Sigmoid colon (tissue), 7 donors: ENCODE data around the gene ROBO1. TPM values are rescaled to one million over a fixed set of nuclear protein-coding genes. Genes with fewer than 3 reads are reported as not detected.

ENCODE experiments used
- DNase-seq: peaks from one replicate; pipeline ENCODE4 v3.0.0-alpha.2; 2019
- H3K27ac ChIP-seq, 4 donors: fragments of 200-600 bp; sonication (generic); one replicate each; pipeline ENCODE4 v1.5.1; 2016 to 2019; ENCODE audit warnings: mild to moderate bottlenecking in 1 of 4
- H3K27me3 ChIP-seq, 3 donors: fragments of 200-600 bp; sonication (generic); one replicate each; pipeline ENCODE4 v1.5.1; 2019; ENCODE audit warnings: mild to moderate bottlenecking in 1 of 3
- H3K36me3 ChIP-seq, 4 donors: fragments of 200-600 bp; sonication (generic); one replicate each; pipeline ENCODE4 v1.5.1; 2016 to 2019
- H3K4me1 ChIP-seq, 4 donors: fragments of 200-600 bp; sonication (generic); one replicate each; pipeline ENCODE4 v1.5.1; 2017 to 2019
- H3K4me3 ChIP-seq, 4 donors: fragments of 200-600 bp; sonication (generic); one replicate each; pipeline ENCODE4 v1.5.1; 2017 to 2019; ENCODE audit warnings: mild to moderate bottlenecking in 2 of 4, moderate library complexity in 1 of 4
- H3K9me3 ChIP-seq, 4 donors: fragments of 200-600 bp in 3 of 4; sonication (generic) in 3 of 4; one replicate each; pipeline versions ENCODE4 v1.5.1 to v1.6.1; 2013 to 2019
- CTCF ChIP-seq, 4 experiments: fragments of 450-650 bp in 3 of 4; fragments of 200-600 bp in 1 of 4; IDR thresholded peaks; one replicate each; pipeline ENCODE4 v1.5.1; 2016 to 2019; ENCODE audit warnings: antibody characterized with exemption in 4 of 4, mild to moderate bottlenecking in 3 of 4, moderate library complexity in 2 of 4
- EP300 ChIP-seq, 4 donors: sonication (generic); formaldehyde crosslinking; IDR thresholded peaks; one replicate each; pipeline ENCODE4 v1.6.1; 2017; ENCODE audit warnings: antibody characterized with exemption in 4 of 4
- POLR2A ChIP-seq, 2 donors: fragments of 450-650 bp; IDR thresholded peaks; one replicate each; pipeline ENCODE4 v1.6.1; 2016; ENCODE audit warnings: antibody characterized with exemption in 2 of 2, mild to moderate bottlenecking in 2 of 2, moderate library complexity in 2 of 2
- POLR2AphosphoS5 ChIP-seq, 4 donors: sonication (generic); formaldehyde crosslinking; IDR thresholded peaks; one replicate each; pipeline ENCODE4 v1.6.1; 2017; ENCODE audit warnings: antibody characterized with exemption in 4 of 4
- whole genome bisulfite sequencing, 2 donors: extraction: QIAGEN DNeasy Blood & Tissue Kit; methylation state at CpG; one replicate each; pipeline ENCODE4 v1.1.7; 2013; 5-methylcytosine and 5-hydroxymethylcytosine counted together
- intact Hi-C: fragments of 100-400 bp; cut with DNase I; formaldehyde crosslinking; loops from one replicate; pipeline ENCODE4 v1.15.1; 2023
- polyA plus RNA-seq, 3 donors: library from polyadenylated mRNA; stranded (reverse); fragments of 200-250 nt; gene quantifications; one replicate each; pipeline ENCODE4 v1.2.3, GENCODE V29; 2013
- total RNA-seq, 4 donors: library from RNA; depleted of rRNA; stranded (reverse); fragments of >200 nt; gene quantifications; one replicate each; pipeline ENCODE4 v1.1.0, GENCODE V29; 2016
- donor health status: healthy with polysubstance abuse.
- donor health status: Bipolar disorder and iron deficiency.
- donor health status: healthy.

Gene ROBO1
- total and polyA plus RNA-seq, 7 donors: 0.69 to 45.7 (median 32.4) TPM

GRCh38 chr3:79490165-79491028, 277.4 kb downstream of the ROBO1 start:
- Histone ChIP-seq H3K9me3 (no peaks in the 10 kb centered on the region), H3K4me3 (peak overlapping the region in 1 of 4 donors; percentile 8), H3K27me3 (no peaks in the 10 kb centered on the region), H3K27ac (peak overlapping the region in 3 of 4 donors; percentile 47 to 59 (median 47)), H3K4me1 (peaks cover 0 to 18% (median 16%) of the 10 kb centered on the region in 4 donors), H3K36me3 (no peaks in the 10 kb centered on the region)
- DNase-seq: peak; percentile 84
- TF ChIP-seq CTCF (IDR thresholded peaks at IDR 0.05) (no peak), POLR2AphosphoS5 (IDR thresholded peaks at IDR 0.05) (no peak), EP300 (IDR thresholded peaks at IDR 0.05) (no peak), POLR2A (IDR thresholded peaks at IDR 0.05) (no peak)
- WGBS, 2 donors: 36 to 67% methylated on average over 8 of the region's 8 CpGs
- intact Hi-C loops: loop anchor here (10.0 kb wide), 1 partner anchor 456 kb away; no protein-coding TSS in a partner anchor

GRCh38 chr3:79488407-79488806, 279.4 kb downstream of the ROBO1 start:
- H3K27me3 ChIP-seq: no peaks in the 10 kb centered on the region
- H3K4me1 ChIP-seq: peaks cover 0 to 18% (median 16%) of the 10 kb centered on the region in 4 donors
- H3K9me3 ChIP-seq: no peaks in the 10 kb centered on the region
- TF ChIP-seq EP300 (IDR thresholded peaks at IDR 0.05): no peak
- no peak for TF ChIP-seq CTCF (IDR thresholded peaks at IDR 0.05)
- no peak for TF ChIP-seq POLR2AphosphoS5 (IDR thresholded peaks at IDR 0.05)
- TF ChIP-seq POLR2A (IDR thresholded peaks at IDR 0.05): no peak
- no peak overlapping the region for H3K4me3 ChIP-seq
- H3K36me3 ChIP-seq: no peaks in the 10 kb centered on the region
- 79 to 89% methylated on average over 2 of the region's 2 CpGs for WGBS, 2 donors
- DNase-seq: no peak
- intact Hi-C loops: no loop called here
- no peak overlapping the region for H3K27ac ChIP-seq

GRCh38 chr3:79480746-79481145, 287.1 kb downstream of the ROBO1 start:
- DNase-seq: no peak
- intact Hi-C loops: no loop called here
- Histone ChIP-seq H3K36me3 (no peaks in the 10 kb centered on the region), H3K4me1 (no peaks in the 10 kb centered on the region), H3K27ac (no peak overlapping the region), H3K27me3 (no peaks in the 10 kb centered on the region), H3K9me3 (no peaks in the 10 kb centered on the region), H3K4me3 (no peak overlapping the region)
- WGBS, 2 donors: 33 to 78% methylated on average over 1 of the region's 1 CpG
- TF ChIP-seq POLR2AphosphoS5 (IDR thresholded peaks at IDR 0.05) (no peak), EP300 (IDR thresholded peaks at IDR 0.05) (no peak), CTCF (IDR thresholded peaks at IDR 0.05) (no peak), POLR2A (IDR thresholded peaks at IDR 0.05) (no peak)

- H3K4me3 ChIP-seq: no peak overlapping the region
- intact Hi-C loops: no loop called here
- no peaks in the 10 kb centered on the region for H3K9me3 ChIP-seq
- TF ChIP-seq POLR2AphosphoS5 (IDR thresholded peaks at IDR 0.05) (no peak), EP300 (IDR thresholded peaks at IDR 0.05) (no peak), CTCF (IDR thresholded peaks at IDR 0.05) (no peak), POLR2A (IDR thresholded peaks at IDR 0.05) (no peak)
- H3K4me1 ChIP-seq: no peaks in the 10 kb centered on the region
- no peak for DNase-seq
- no peaks in the 10 kb centered on the region for H3K27me3 ChIP-seq
- WGBS, 2 donors: 58 to 88% methylated on average over 1 of the region's 1 CpG
- H3K36me3 ChIP-seq: no peaks in the 10 kb centered on the region
- H3K27ac ChIP-seq: no peak overlapping the region
Measured at GRCh38 chr3:79478620-79479019, 289.2 kb downstream of the ROBO1 start.
